Mucosa of rectum (tissue), 2 donors: ENCODE measurements around the gene KCNA5.

Source experiments
- H3K27ac ChIP-seq, 2 donors: one replicate each; pipeline ENCODE4 v1.7.0; 2013; ENCODE audit warnings: inconsistent platforms in 2 of 2, low read depth in 2 of 2, low read length in 2 of 2
- H3K27me3 ChIP-seq, 2 donors: one replicate each; pipeline ENCODE4 v1.7.0; 2013; ENCODE audit warnings: low read length in 2 of 2; ENCODE audit not compliant: control insufficient read depth in 2 of 2, insufficient read depth in 2 of 2
- H3K36me3 ChIP-seq, 2 donors: one replicate each; pipeline ENCODE4 v1.7.0; 2013; ENCODE audit warnings: low read length in 2 of 2; ENCODE audit not compliant: control insufficient read depth in 2 of 2, insufficient read depth in 2 of 2
- H3K4me1 ChIP-seq, 2 donors: one replicate each; pipeline ENCODE4 v1.7.0; 2013; ENCODE audit warnings: low read length in 2 of 2, mild to moderate bottlenecking in 1 of 2; ENCODE audit not compliant: control insufficient read depth in 2 of 2, insufficient read depth in 2 of 2
- H3K4me3 ChIP-seq, 2 donors: one replicate each; pipeline ENCODE4 v1.7.0; 2013; ENCODE audit warnings: low read length in 2 of 2
- H3K9ac ChIP-seq, 2 donors: one replicate each; pipeline ENCODE4 v1.7.0; 2013; ENCODE audit warnings: low read length in 2 of 2, low read depth in 1 of 2, mild to moderate bottlenecking in 1 of 2
- H3K9me3 ChIP-seq, 2 donors: one replicate each; pipeline ENCODE4 v1.7.0; 2013; ENCODE audit warnings: low read length in 2 of 2; ENCODE audit not compliant: control insufficient read depth in 2 of 2
- donor health status: healthy.
- donor health status: Normal muscosa, but diverticular disease.

KCNA5 gene

GRCh38 chr12:5038781-5039311 is 4.8 kb upstream of the KCNA5 start:
- peaks cover 10 to 18% of the 10 kb centered on the region in 2 donors for H3K27me3 ChIP-seq
- no peak overlapping the region for H3K27ac ChIP-seq
- H3K9ac ChIP-seq: no peak overlapping the region
- H3K36me3 ChIP-seq: no peaks in the 10 kb centered on the region
- no peaks in the 10 kb centered on the region for H3K4me1 ChIP-seq
- H3K9me3 ChIP-seq: no peaks in the 10 kb centered on the region
- no peak overlapping the region for H3K4me3 ChIP-seq

- H3K4me1 ChIP-seq: no peaks in the 10 kb centered on the region
- peaks cover 10 to 18% of the 10 kb centered on the region in 2 donors for H3K27me3 ChIP-seq
- H3K36me3 ChIP-seq: no peaks in the 10 kb centered on the region
- H3K9me3 ChIP-seq: no peaks in the 10 kb centered on the region
- no peak overlapping the region for H3K9ac ChIP-seq
- no peak overlapping the region for H3K4me3 ChIP-seq
- H3K27ac ChIP-seq: no peak overlapping the region
Observed at GRCh38 chr12:5039815-5040214, 3.9 kb upstream of the KCNA5 start.

GRCh38 chr12:5040368-5040767 is 3.3 kb upstream of the KCNA5 start:
- Histone ChIP-seq H3K4me3 (no peak overlapping the region), H3K4me1 (no peaks in the 10 kb centered on the region), H3K9ac (no peak overlapping the region), H3K9me3 (no peaks in the 10 kb centered on the region), H3K27me3 (peaks cover 10 to 18% of the 10 kb centered on the region in 2 donors), H3K36me3 (no peaks in the 10 kb centered on the region), H3K27ac (no peak overlapping the region)

GRCh38 chr12:5044420-5045295 is 979 bp downstream of the KCNA5 start:
- H3K4me1 ChIP-seq: no peaks in the 10 kb centered on the region
- H3K27ac ChIP-seq: no peak overlapping the region
- H3K27me3 ChIP-seq: peaks cover 19% of the 10 kb centered on the region in 2 donors
- no peaks in the 10 kb centered on the region for H3K9me3 ChIP-seq
- H3K36me3 ChIP-seq: no peaks in the 10 kb centered on the region
- H3K9ac ChIP-seq: no peak overlapping the region
- no peak overlapping the region for H3K4me3 ChIP-seq

GRCh38 chr12:5047094-5047493 is 3.4 kb downstream of the KCNA5 start:
- H3K36me3 ChIP-seq: no peaks in the 10 kb centered on the region

GRCh38 chr12:5047729-5048128 is 4.0 kb downstream of the KCNA5 start:
- H3K27me3 ChIP-seq: peaks cover 14% of the 10 kb centered on the region in 2 donors
- no peaks in the 10 kb centered on the region for H3K36me3 ChIP-seq
- H3K4me1 ChIP-seq: no peaks in the 10 kb centered on the region
- H3K9me3 ChIP-seq: no peaks in the 10 kb centered on the region
- no peak overlapping the region for H3K27ac ChIP-seq
- no peak overlapping the region for H3K9ac ChIP-seq
- no peak overlapping the region for H3K4me3 ChIP-seq

More at GRCh38 chr12:5047094-5047493, 3.4 kb downstream of the KCNA5 start:
- Histone ChIP-seq H3K9ac (no peak overlapping the region), H3K27me3 (peaks cover 16 to 19% of the 10 kb centered on the region in 2 donors), H3K27ac (no peak overlapping the region), H3K4me3 (no peak overlapping the region), H3K4me1 (no peaks in the 10 kb centered on the region), H3K9me3 (no peaks in the 10 kb centered on the region)

GRCh38 chr12:5050542-5050941 is 6.9 kb downstream of the KCNA5 start:
- Histone ChIP-seq H3K4me3 (no peak overlapping the region), H3K9ac (no peak overlapping the region)

GRCh38 chr12:5051334-5051733 is 7.7 kb downstream of the KCNA5 start:
- Histone ChIP-seq H3K27ac (no peak overlapping the region), H3K36me3 (no peaks in the 10 kb centered on the region), H3K27me3 (peaks cover 2 to 9% of the 10 kb centered on the region in 2 donors), H3K9me3 (no peaks in the 10 kb centered on the region), H3K4me1 (no peaks in the 10 kb centered on the region), H3K9ac (no peak overlapping the region), H3K4me3 (no peak overlapping the region)

More at GRCh38 chr12:5050542-5050941, 6.9 kb downstream of the KCNA5 start:
- no peaks in the 10 kb centered on the region for H3K36me3 ChIP-seq
- H3K27me3 ChIP-seq: peaks cover 6 to 9% of the 10 kb centered on the region in 2 donors
- no peaks in the 10 kb centered on the region for H3K4me1 ChIP-seq
- H3K27ac ChIP-seq: no peak overlapping the region
- no peaks in the 10 kb centered on the region for H3K9me3 ChIP-seq

- H3K4me3 ChIP-seq: no peak overlapping the region
- H3K27me3 ChIP-seq: peaks cover 2 to 9% of the 10 kb centered on the region in 2 donors
- no peaks in the 10 kb centered on the region for H3K9me3 ChIP-seq
- H3K27ac ChIP-seq: no peak overlapping the region
- no peaks in the 10 kb centered on the region for H3K4me1 ChIP-seq
- H3K9ac ChIP-seq: no peak overlapping the region
- no peaks in the 10 kb centered on the region for H3K36me3 ChIP-seq
Observed at GRCh38 chr12:5051913-5052312, 8.2 kb downstream of the KCNA5 start.

- no peak overlapping the region for H3K4me3 ChIP-seq
- no peaks in the 10 kb centered on the region for H3K9me3 ChIP-seq
- no peak overlapping the region for H3K9ac ChIP-seq
- H3K4me1 ChIP-seq: no peaks in the 10 kb centered on the region
- peaks cover 5 to 8% of the 10 kb centered on the region in 2 donors for H3K27me3 ChIP-seq
- no peak overlapping the region for H3K27ac ChIP-seq
- H3K36me3 ChIP-seq: no peaks in the 10 kb centered on the region
Observed at GRCh38 chr12:5052348-5052747, 8.7 kb downstream of the KCNA5 start.
